ENCODE data around the gene NTRK2. TPM values are rescaled to one million over a fixed set of nuclear protein-coding genes. Genes with fewer than 3 reads are reported as not detected.

Gene NTRK2
- total RNA-seq, 1 donor from 2014 or later, result 0.07 TPM

DNA sequence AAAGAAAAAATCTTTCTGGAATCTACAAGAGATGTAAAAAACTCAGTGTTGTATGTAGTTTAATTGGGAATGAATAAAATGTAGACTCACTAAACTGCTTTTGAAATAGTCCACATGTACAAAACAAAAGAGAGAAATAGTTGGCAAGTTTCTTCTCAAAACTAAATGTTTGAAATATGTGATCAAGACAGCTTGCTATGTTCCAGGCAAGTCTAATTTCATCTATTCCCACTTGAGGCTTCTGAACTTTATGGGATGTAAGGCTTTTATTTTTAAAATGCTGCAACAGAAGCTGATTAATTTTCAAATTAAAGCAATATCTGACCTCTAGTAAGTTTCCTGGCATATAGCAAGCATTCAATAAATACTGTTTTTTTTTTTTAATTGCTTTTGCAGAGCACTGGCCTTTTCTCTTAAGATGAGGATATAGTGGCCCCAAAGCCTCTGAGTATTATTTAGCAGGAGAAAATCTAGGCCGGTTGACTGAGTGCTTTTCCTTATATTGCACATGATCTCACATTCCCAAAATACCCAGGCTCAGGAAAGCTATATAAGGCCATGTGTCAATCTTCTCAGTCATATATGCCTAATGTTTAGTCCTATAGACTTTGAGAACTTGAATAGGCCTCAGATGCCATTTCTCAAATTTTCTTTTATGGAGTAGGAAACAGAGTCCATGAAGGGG lies 183.2 kb downstream of the NTRK2 start:
- no peaks in the 10 kb centered on the region for H3K27me3 Mint-ChIP-seq
- DNase-seq (no peak), ATAC-seq (ENCODE audit: low read depth) (no peak)
- H3K4me1 Mint-ChIP-seq, result no peaks in the 10 kb centered on the region
- H3K27ac Mint-ChIP-seq, result no peak overlapping the region
- no peaks in the 10 kb centered on the region for H3K36me3 Mint-ChIP-seq (ENCODE audit: low read depth)
- H3K9me3 Mint-ChIP-seq, result no peaks in the 10 kb centered on the region
- TF ChIP-seq, protein P1, sequence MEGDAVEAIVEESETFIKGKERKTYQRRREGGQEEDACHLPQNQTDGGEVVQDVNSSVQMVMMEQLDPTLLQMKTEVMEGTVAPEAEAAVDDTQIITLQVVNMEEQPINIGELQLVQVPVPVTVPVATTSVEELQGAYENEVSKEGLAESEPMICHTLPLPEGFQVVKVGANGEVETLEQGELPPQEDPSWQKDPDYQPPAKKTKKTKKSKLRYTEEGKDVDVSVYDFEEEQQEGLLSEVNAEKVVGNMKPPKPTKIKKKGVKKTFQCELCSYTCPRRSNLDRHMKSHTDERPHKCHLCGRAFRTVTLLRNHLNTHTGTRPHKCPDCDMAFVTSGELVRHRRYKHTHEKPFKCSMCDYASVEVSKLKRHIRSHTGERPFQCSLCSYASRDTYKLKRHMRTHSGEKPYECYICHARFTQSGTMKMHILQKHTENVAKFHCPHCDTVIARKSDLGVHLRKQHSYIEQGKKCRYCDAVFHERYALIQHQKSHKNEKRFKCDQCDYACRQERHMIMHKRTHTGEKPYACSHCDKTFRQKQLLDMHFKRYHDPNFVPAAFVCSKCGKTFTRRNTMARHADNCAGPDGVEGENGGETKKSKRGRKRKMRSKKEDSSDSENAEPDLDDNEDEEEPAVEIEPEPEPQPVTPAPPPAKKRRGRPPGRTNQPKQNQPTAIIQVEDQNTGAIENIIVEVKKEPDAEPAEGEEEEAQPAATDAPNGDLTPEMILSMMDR (IDR thresholded peaks at IDR 0.05), result no peak
- intact Hi-C loops (cut with micrococcal nuclease), result no loop called here
- ChIA-PET CTCF (no interaction called here), POLR2A (no interaction called here)
- H3K4me3 Mint-ChIP-seq, result no peak overlapping the region

DNA sequence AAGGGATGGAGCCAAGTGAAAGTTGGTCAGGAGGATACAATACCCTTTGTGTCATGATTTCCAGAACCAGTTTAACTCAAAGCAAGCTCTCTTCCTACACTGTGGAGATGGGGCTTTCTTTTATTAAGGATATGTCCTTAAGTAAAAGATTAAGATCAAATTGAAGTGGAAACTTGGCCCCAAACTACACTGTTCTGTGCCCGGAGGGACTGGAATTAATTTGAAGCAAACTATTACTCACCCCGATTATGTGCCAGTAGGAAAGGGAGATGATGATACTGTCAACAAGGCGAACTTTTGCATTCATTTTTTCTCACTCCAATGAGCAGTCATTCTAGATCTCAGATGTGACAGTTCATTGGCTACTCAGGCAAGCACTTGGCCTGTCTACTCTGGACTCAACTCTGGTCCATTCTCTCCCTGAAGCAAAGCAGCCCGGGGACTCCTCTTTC lies 186.7 kb downstream of the NTRK2 start:
- ATAC-seq (ENCODE audit: low read depth) (no peak), DNase-seq (no peak)
- Mint-ChIP-seq H3K9me3 (no peaks in the 10 kb centered on the region), H3K4me3 (no peak overlapping the region), H3K27me3 (no peaks in the 10 kb centered on the region), H3K27ac (no peak overlapping the region), H3K36me3 (ENCODE audit: low read depth) (no peaks in the 10 kb centered on the region), H3K4me1 (no peaks in the 10 kb centered on the region)
- TF ChIP-seq, protein P1 (IDR thresholded peaks at IDR 0.05), result no peak
- POLR2A ChIA-PET, result no interaction called here
- CTCF ChIA-PET, result no interaction called here
- intact Hi-C loops (cut with micrococcal nuclease), result no loop called here

DNA sequence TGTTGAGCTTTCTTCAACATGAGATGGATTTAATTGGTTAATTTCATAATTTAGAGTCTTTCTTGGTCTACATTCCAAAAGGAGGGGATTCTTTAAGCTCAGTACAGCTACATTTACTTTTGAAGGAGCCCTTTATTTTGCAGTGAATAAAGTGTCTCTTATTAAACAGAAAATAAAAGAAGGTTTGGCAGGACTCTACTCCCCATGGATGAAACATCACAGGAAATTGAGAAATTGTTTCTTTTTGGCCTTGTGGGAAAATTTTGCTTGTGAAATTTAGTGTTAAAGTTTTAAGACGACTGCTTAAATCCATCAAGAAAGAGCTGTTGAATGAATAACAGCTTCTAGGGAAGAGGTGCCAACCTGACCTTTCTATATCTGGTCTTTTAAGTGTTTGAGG lies 187.7 kb downstream of the NTRK2 start:
- ATAC-seq (ENCODE audit: low read depth), result no peak
- no peak for DNase-seq
- TF ChIP-seq, protein P1 (IDR thresholded peaks at IDR 0.05), result no peak
- no peaks in the 10 kb centered on the region for H3K9me3 Mint-ChIP-seq
- no peak overlapping the region for H3K27ac Mint-ChIP-seq
- no peaks in the 10 kb centered on the region for H3K27me3 Mint-ChIP-seq
- ChIA-PET CTCF (no interaction called here), POLR2A (no interaction called here)
- no peaks in the 10 kb centered on the region for H3K36me3 Mint-ChIP-seq (ENCODE audit: low read depth)
- H3K4me1 Mint-ChIP-seq, result no peaks in the 10 kb centered on the region
- no peak overlapping the region for H3K4me3 Mint-ChIP-seq
- intact Hi-C loops (cut with micrococcal nuclease), result no loop called here

GRCh38 chr9:84858364-84858763 lies 188.8 kb downstream of the NTRK2 start:
- DNase-seq, result no peak
- CTCF ChIA-PET, result no interaction called here
- H3K4me1 Mint-ChIP-seq, result no peaks in the 10 kb centered on the region
- no peak for ATAC-seq (ENCODE audit: low read depth)
- H3K27me3 Mint-ChIP-seq, result no peaks in the 10 kb centered on the region
- POLR2A ChIA-PET, result no interaction called here
- intact Hi-C loops (cut with micrococcal nuclease), result no loop called here
- no peaks in the 10 kb centered on the region for H3K36me3 Mint-ChIP-seq (ENCODE audit: low read depth)
- no peak overlapping the region for H3K4me3 Mint-ChIP-seq
- TF ChIP-seq, protein P1 (IDR thresholded peaks at IDR 0.05), result no peak
- no peak overlapping the region for H3K27ac Mint-ChIP-seq
- H3K9me3 Mint-ChIP-seq, result no peaks in the 10 kb centered on the region

GRCh38 chr9:84860249-84861115 lies 191.0 kb downstream of the NTRK2 start:
- TF ChIP-seq, protein P1 (IDR thresholded peaks at IDR 0.05), result no peak
- H3K4me3 Mint-ChIP-seq, result no peak overlapping the region
- H3K36me3 Mint-ChIP-seq (ENCODE audit: low read depth), result no peaks in the 10 kb centered on the region
- H3K27ac Mint-ChIP-seq, result no peak overlapping the region
- intact Hi-C loops (cut with micrococcal nuclease), result no loop called here
- no peaks in the 10 kb centered on the region for H3K9me3 Mint-ChIP-seq
- ChIA-PET CTCF (interaction anchor here (0.6 kb wide), 1 partner anchor 371 kb away, joined by 3 read pairs; no protein-coding TSS in a partner anchor), POLR2A (no interaction called here)
- ATAC-seq (ENCODE audit: low read depth) (no peak), DNase-seq (no peak)
- H3K27me3 Mint-ChIP-seq, result no peaks in the 10 kb centered on the region
- no peaks in the 10 kb centered on the region for H3K4me1 Mint-ChIP-seq

Measured in activated B cell treated with CpG ODN at 0.5 μM for 24 hours (primary cell).